HG03066 (cell line): ENCODE results near the gene KMT5C.

Source experiments
- ATAC-seq: cut with Tn5 transposase; IDR thresholded peaks from one replicate; pipeline ENCODE4 v1.9.1; 2021; ENCODE audit warnings: low read depth; ENCODE audit not compliant: unreplicated experiment

The KMT5C gene

GRCh38 chr19:55383279-55384130 is 43.8 kb downstream of the KMT5C start:
- no peak for ATAC-seq

- no peak for ATAC-seq
These were observed 44.6 kb downstream of the KMT5C start, which contains the start of gene TMEM238 for GRCh38 chr19:55384131-55384919. Gene TMEM238, minus strand, starts transcription at chr19:55384292. Its CDS starts 33 bp downstream, at chr19:55384259.

GRCh38 chr19:55384920-55385723 is 45.4 kb downstream of the KMT5C start:
- ATAC-seq: peak; percentile 53

- ATAC-seq: peak; percentile 56
These were observed 46.2 kb downstream of the KMT5C start, which contains the start of gene RPL28 for GRCh38 chr19:55385724-55386492. Gene RPL28, plus strand, starts transcription at chr19:55385932. Its CDS starts 426 bp downstream, at chr19:55386358.

GRCh38 chr19:55386493-55386971 is 46.9 kb downstream of the KMT5C start:
- ATAC-seq: no peak

GRCh38 chr19:55387736-55388497 is 48.2 kb downstream of the KMT5C start:
- no peak for ATAC-seq

- ATAC-seq: no peak
These were observed 50.0 kb downstream of the KMT5C start for GRCh38 chr19:55389386-55390317.

GRCh38 chr19:55390461-55390880 is 50.8 kb downstream of the KMT5C start:
- no peak for ATAC-seq

- no peak for ATAC-seq
These were observed 51.6 kb downstream of the KMT5C start for GRCh38 chr19:55391191-55391670.

GRCh38 chr19:55391702-55392615 is 52.3 kb downstream of the KMT5C start:
- ATAC-seq: no peak

- no peak for ATAC-seq
These were observed 53.4 kb downstream of the KMT5C start for GRCh38 chr19:55392820-55393761.
